ENCODE data around the gene PRKCA.

- TF ChIP-seq CTCF (conservative IDR thresholded peaks at IDR 0.05; ENCODE audit: low read length): no peak
- TF ChIP-seq EZH2phosphoT487 (IDR thresholded peaks at IDR 0.05; ENCODE audit: borderline replicate concordance): no peak
These were observed 375.0 kb downstream of the PRKCA start for GRCh38 chr17:66677201-66677981.
